Choroid plexus epithelial cell (primary cell): Measurements from ENCODE around the gene OSBPL1A.

Experiments used
- DNase-seq: peaks from one replicate; pipeline ENCODE4 v3.0.0-alpha.2; 2010; ENCODE audit warnings: low read depth
- H3K4me3 ChIP-seq: 2 replicates; pipeline ENCODE4 v1.5.1; 2011; ENCODE audit warnings: low read depth, mild to moderate bottlenecking, control low read depth, low read length, moderate library complexity
- CTCF ChIP-seq: conservative IDR thresholded peaks from 2 replicates; pipeline ENCODE4 v1.5.1; 2011; ENCODE audit warnings: low read depth, mild to moderate bottlenecking, control low read depth, inconsistent platforms, low read length, moderate library complexity

The OSBPL1A gene

GRCh38 chr18:24321071-24321470 lies 76.6 kb downstream of the OSBPL1A start:
- DNase-seq, result peak; percentile 52
- no peak overlapping the region for H3K4me3 ChIP-seq
- no peak for TF ChIP-seq CTCF

GRCh38 chr18:24319757-24320156 lies 77.9 kb downstream of the OSBPL1A start:
- no peak for TF ChIP-seq CTCF
- no peak for DNase-seq
- H3K4me3 ChIP-seq, result no peak overlapping the region

GRCh38 chr18:24317370-24317769 lies 80.3 kb downstream of the OSBPL1A start:
- no peak overlapping the region for H3K4me3 ChIP-seq
- no peak for DNase-seq
- TF ChIP-seq CTCF, result no peak

- TF ChIP-seq CTCF, result no peak
- peak; percentile 40 for DNase-seq
- H3K4me3 ChIP-seq, result no peak overlapping the region
These were observed 82.5 kb downstream of the OSBPL1A start for GRCh38 chr18:24315170-24315569.

GRCh38 chr18:24306201-24306600 lies 91.4 kb downstream of the OSBPL1A start:
- DNase-seq, result no peak
- no peak for TF ChIP-seq CTCF
- no peak overlapping the region for H3K4me3 ChIP-seq

- no peak for DNase-seq
These were observed 96.9 kb downstream of the OSBPL1A start for GRCh38 chr18:24300703-24301102.

More at GRCh38 chr18:24300703-24301102, 96.9 kb downstream of the OSBPL1A start:
- no peak for TF ChIP-seq CTCF
- H3K4me3 ChIP-seq, result no peak overlapping the region
